Measurements from ENCODE around the gene TMOD3.
"Not testable (repeated sequence)": the region's sequence is repeated elsewhere in the genome, so short reads cannot be mapped to it uniquely, and the experiment has no call there.

Gene TMOD3

GRCh38 chr15:51829376-51830275 lies at the start of gene TMOD3:
TSS of gene TMOD3 (plus strand) at chr15:51829653. CDS start at chr15:51862885, 33,232 bp downstream.
- peak; percentile 94 for DNase-seq (ENCODE audit: low spot score)

GRCh38 chr15:51780636-51781035 lies 48.8 kb upstream of the TMOD3 start:
- no peak for DNase-seq (ENCODE audit: low spot score)

GRCh38 chr15:51781506-51781905 lies 47.9 kb upstream of the TMOD3 start:
- DNase-seq (ENCODE audit: low spot score) = no peak

- no peak for DNase-seq (ENCODE audit: low spot score)
Observed at GRCh38 chr15:51782357-51782896, 47.0 kb upstream of the TMOD3 start.

GRCh38 chr15:51783967-51784366 lies 45.5 kb upstream of the TMOD3 start:
- no peak for DNase-seq (ENCODE audit: low spot score)

GRCh38 chr15:51787130-51787529 lies 42.3 kb upstream of the TMOD3 start:
- not testable (repeated sequence) for DNase-seq (ENCODE audit: low spot score)

- DNase-seq (ENCODE audit: low spot score) = not testable (repeated sequence)
Observed at GRCh38 chr15:51792474-51792873, 37.0 kb upstream of the TMOD3 start.

GRCh38 chr15:51793521-51794305 lies 35.7 kb upstream of the TMOD3 start:
- peak; percentile 61 for DNase-seq (ENCODE audit: low spot score)

GRCh38 chr15:51796847-51797401 lies 32.5 kb upstream of the TMOD3 start:
- DNase-seq (ENCODE audit: low spot score) = no peak

- no peak for DNase-seq (ENCODE audit: low spot score)
Observed at GRCh38 chr15:51798281-51798680, 31.2 kb upstream of the TMOD3 start.

GRCh38 chr15:51799282-51800252 lies 29.9 kb upstream of the TMOD3 start:
- peak; percentile 51 for DNase-seq (ENCODE audit: low spot score)

- DNase-seq (ENCODE audit: low spot score) = peak; percentile 41
Observed at GRCh38 chr15:51801391-51801835, 28.0 kb upstream of the TMOD3 start.

GRCh38 chr15:51802593-51802992 lies 26.9 kb upstream of the TMOD3 start:
- DNase-seq (ENCODE audit: low spot score) = no peak

- DNase-seq (ENCODE audit: low spot score) = no peak
Observed at GRCh38 chr15:51803965-51804364, 25.5 kb upstream of the TMOD3 start.

- no peak for DNase-seq (ENCODE audit: low spot score)
Observed at GRCh38 chr15:51806123-51806522, 23.3 kb upstream of the TMOD3 start.

- DNase-seq (ENCODE audit: low spot score) = no peak
Observed at GRCh38 chr15:51809457-51809856, 20.0 kb upstream of the TMOD3 start.

GRCh38 chr15:51812598-51812997 lies 16.9 kb upstream of the TMOD3 start:
- no peak for DNase-seq (ENCODE audit: low spot score)

GRCh38 chr15:51814606-51815005 lies 14.8 kb upstream of the TMOD3 start:
- DNase-seq (ENCODE audit: low spot score) = no peak

- DNase-seq (ENCODE audit: low spot score) = no peak
Observed at GRCh38 chr15:51816611-51817010, 12.8 kb upstream of the TMOD3 start.

- DNase-seq (ENCODE audit: low spot score) = no peak
Observed at GRCh38 chr15:51818150-51818549, 11.3 kb upstream of the TMOD3 start.

GRCh38 chr15:51825698-51826097 lies 3.8 kb upstream of the TMOD3 start:
- no peak for DNase-seq (ENCODE audit: low spot score)
